ENCODE measurements around the gene FBXL7.

DNA sequence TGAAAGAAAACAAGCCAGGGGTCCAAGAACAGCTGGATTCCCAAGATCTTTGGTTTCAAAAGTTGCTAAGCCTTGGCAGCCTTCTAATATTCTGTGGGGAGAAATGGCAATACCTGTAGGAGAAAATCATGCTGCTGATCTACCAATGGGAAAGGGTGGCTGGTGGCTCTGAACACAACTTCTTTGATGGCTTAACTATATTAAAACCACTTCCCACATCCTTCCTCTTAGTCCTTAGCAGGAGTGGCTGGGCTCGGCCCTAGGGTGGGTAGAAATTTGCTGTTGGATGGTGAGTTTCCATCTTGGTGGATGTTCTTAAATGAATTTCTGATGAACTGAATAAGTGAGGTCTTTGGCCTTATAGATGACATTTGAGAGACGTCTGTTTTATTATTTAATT lies 19.5 kb upstream of the FBXL7 start:
- TF ChIP-seq, protein P1, sequence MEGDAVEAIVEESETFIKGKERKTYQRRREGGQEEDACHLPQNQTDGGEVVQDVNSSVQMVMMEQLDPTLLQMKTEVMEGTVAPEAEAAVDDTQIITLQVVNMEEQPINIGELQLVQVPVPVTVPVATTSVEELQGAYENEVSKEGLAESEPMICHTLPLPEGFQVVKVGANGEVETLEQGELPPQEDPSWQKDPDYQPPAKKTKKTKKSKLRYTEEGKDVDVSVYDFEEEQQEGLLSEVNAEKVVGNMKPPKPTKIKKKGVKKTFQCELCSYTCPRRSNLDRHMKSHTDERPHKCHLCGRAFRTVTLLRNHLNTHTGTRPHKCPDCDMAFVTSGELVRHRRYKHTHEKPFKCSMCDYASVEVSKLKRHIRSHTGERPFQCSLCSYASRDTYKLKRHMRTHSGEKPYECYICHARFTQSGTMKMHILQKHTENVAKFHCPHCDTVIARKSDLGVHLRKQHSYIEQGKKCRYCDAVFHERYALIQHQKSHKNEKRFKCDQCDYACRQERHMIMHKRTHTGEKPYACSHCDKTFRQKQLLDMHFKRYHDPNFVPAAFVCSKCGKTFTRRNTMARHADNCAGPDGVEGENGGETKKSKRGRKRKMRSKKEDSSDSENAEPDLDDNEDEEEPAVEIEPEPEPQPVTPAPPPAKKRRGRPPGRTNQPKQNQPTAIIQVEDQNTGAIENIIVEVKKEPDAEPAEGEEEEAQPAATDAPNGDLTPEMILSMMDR (conservative IDR thresholded peaks at IDR 0.05; ENCODE audit: low read depth in 2 of 2): no peak
- no peak for TF ChIP-seq POLR2AphosphoS5 (IDR thresholded peaks at IDR 0.05; ENCODE audit: low read depth)
- TF ChIP-seq ZNF331 (CRISPR knock-in tag; IDR thresholded peaks at IDR 0.05; ENCODE audit: low read depth): no peak
